ENCODE data around the gene ST6GALNAC4.

The ST6GALNAC4 gene

GRCh38 chr9:127921557-127922120, 4.8 kb upstream of the ST6GALNAC4 start:
- DNase-seq (ENCODE audit: low spot score) = peak; percentile 90
- in situ Hi-C loops (cut with MboI; ENCODE audit: low sequenced_read_pairs, unreplicated experiment) = no loop called here
- TF ChIP-seq CTCF (IDR thresholded peaks at IDR 0.05; ENCODE audit: borderline replicate concordance, control extremely low read depth, extremely low read depth, insufficient read depth, missing control alignments) = peak; percentile 98

- in situ Hi-C loops (cut with MboI; ENCODE audit: low sequenced_read_pairs, unreplicated experiment) = no loop called here
- DNase-seq (ENCODE audit: low spot score) = no peak
- TF ChIP-seq CTCF (IDR thresholded peaks at IDR 0.05; ENCODE audit: borderline replicate concordance, control extremely low read depth, extremely low read depth, insufficient read depth, missing control alignments) = no peak
These were observed 4.0 kb upstream of the ST6GALNAC4 start for GRCh38 chr9:127920794-127921193.

GRCh38 chr9:127919253-127919815, 2.5 kb upstream of the ST6GALNAC4 start:
- in situ Hi-C loops (cut with MboI; ENCODE audit: low sequenced_read_pairs, unreplicated experiment) = no loop called here
- no peak for TF ChIP-seq CTCF (IDR thresholded peaks at IDR 0.05; ENCODE audit: borderline replicate concordance, control extremely low read depth, extremely low read depth, insufficient read depth, missing control alignments)
- no peak for DNase-seq (ENCODE audit: low spot score)

GRCh38 chr9:127918183-127919107, 1.6 kb upstream of the ST6GALNAC4 start:
- in situ Hi-C loops (cut with MboI; ENCODE audit: low sequenced_read_pairs, unreplicated experiment) = no loop called here
- peak; percentile 18 for TF ChIP-seq CTCF (IDR thresholded peaks at IDR 0.05; ENCODE audit: borderline replicate concordance, control extremely low read depth, extremely low read depth, insufficient read depth, missing control alignments)
- no peak for DNase-seq (ENCODE audit: low spot score)

- in situ Hi-C loops (cut with MboI; ENCODE audit: low sequenced_read_pairs, unreplicated experiment) = no loop called here
- DNase-seq (ENCODE audit: low spot score) = no peak
- TF ChIP-seq CTCF (IDR thresholded peaks at IDR 0.05; ENCODE audit: borderline replicate concordance, control extremely low read depth, extremely low read depth, insufficient read depth, missing control alignments) = no peak
These were observed 762 bp upstream of the ST6GALNAC4 start for GRCh38 chr9:127917603-127918002.

GRCh38 chr9:127915801-127916719, 781 bp downstream of the ST6GALNAC4 start:
- no peak for TF ChIP-seq CTCF (IDR thresholded peaks at IDR 0.05; ENCODE audit: borderline replicate concordance, control extremely low read depth, extremely low read depth, insufficient read depth, missing control alignments)
- DNase-seq (ENCODE audit: low spot score) = no peak
- in situ Hi-C loops (cut with MboI; ENCODE audit: low sequenced_read_pairs, unreplicated experiment) = no loop called here

Measured in GM13976 (cell line).